Glutamatergic neuron (in vitro differentiated cells): Measurements from ENCODE around the gene ATP13A3. TPM values are rescaled to one million over a fixed set of nuclear protein-coding genes. Genes with fewer than 3 reads are reported as not detected.

Source experiments
- DNase-seq: peaks from one replicate; pipeline ENCODE4 v3.0.0; 2022
- H3K27ac Mint-ChIP-seq: one replicate; pipeline ENCODE4 v1.8.0; 2020; ENCODE audit warnings: mild to moderate bottlenecking, mixed read lengths, inconsistent platforms; ENCODE audit not compliant: unreplicated experiment
- H3K27me3 Mint-ChIP-seq: one replicate; pipeline ENCODE4 v1.8.0; 2020; ENCODE audit warnings: mild to moderate bottlenecking, moderate library complexity, mixed read lengths, inconsistent platforms; ENCODE audit not compliant: unreplicated experiment
- H3K36me3 Mint-ChIP-seq: one replicate; pipeline ENCODE4 v1.8.0; 2020; ENCODE audit warnings: mild to moderate bottlenecking, mixed read lengths, inconsistent platforms; ENCODE audit not compliant: unreplicated experiment
- H3K4me1 Mint-ChIP-seq: one replicate; pipeline ENCODE4 v1.8.0; 2020; ENCODE audit warnings: mild to moderate bottlenecking, low read depth, mixed read lengths, inconsistent platforms; ENCODE audit not compliant: unreplicated experiment
- H3K4me3 Mint-ChIP-seq: one replicate; pipeline ENCODE4 v1.8.0; 2020; ENCODE audit warnings: mild to moderate bottlenecking, mixed read lengths, inconsistent platforms; ENCODE audit not compliant: unreplicated experiment
- H3K9me3 Mint-ChIP-seq: one replicate; pipeline ENCODE4 v1.8.0; 2020; ENCODE audit warnings: mild to moderate bottlenecking, moderate library complexity, mixed read lengths, inconsistent platforms; ENCODE audit not compliant: unreplicated experiment
- total RNA-seq: library from RNA; stranded (reverse); fragmentation: NEBNext Ultra II Directional; extraction: Animal tissue kit (Norgen Biotek cat#: 25700); gene quantifications from one replicate; pipeline ENCODE4 v1.2.1, GENCODE V29; 2021; ENCODE audit not compliant: unreplicated experiment
- TF ChIP-seq, protein P1 (sequence below): fragments of 200-600 bp; sonication (generic); IDR thresholded peaks from one replicate; pipeline ENCODE4 v1.5.0; 2021; ENCODE audit not compliant: partially characterized antibody, unreplicated experiment

ATP13A3 gene
- total RNA-seq, 1 donor from 2014 or later = 41.6 TPM

DNA sequence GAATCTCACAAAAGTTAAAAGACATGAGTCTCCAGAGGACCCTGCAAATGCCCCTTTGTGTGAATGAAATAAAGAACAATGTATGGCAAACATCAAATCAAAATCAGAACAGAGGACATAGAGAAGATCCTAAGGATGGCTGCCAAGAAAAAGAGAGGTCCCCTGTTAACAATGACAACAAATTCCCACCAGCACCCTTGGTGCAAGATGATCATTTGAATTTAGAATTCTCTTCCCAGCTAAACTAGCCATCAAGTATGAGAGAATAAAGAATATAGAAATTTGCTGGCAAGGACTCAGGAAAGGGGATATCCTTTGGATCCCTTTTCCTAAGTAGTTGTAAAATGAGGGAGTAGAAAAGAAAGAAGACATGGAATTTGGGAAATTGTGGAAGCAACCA lies 96.0 kb downstream of the ATP13A3 start:
- peaks cover 4% of the 10 kb centered on the region for H3K4me1 Mint-ChIP-seq

DNA sequence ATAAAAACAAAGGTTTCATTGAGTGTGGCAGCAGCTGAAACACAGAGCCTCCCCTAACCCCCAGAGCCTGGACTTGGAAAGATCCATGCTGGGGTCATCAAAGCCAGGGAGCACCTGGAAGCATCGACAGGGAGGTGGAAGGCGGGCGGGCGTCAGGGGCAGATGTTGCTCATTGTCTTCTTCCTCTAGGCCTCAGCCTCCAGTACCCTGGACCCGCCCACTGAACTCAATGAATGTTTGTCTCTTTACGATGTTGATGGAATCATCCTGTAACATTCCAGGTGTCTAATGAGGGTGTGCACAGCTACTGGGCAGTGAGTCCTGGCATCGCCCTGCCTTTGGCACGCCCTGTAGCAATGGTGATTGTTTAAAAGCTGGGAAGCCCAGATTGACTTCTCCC lies 97.5 kb downstream of the ATP13A3 start:
- H3K9me3 Mint-ChIP-seq = peaks cover 6% of the 10 kb centered on the region
- peaks cover 14% of the 10 kb centered on the region for H3K36me3 Mint-ChIP-seq
- peaks cover 4% of the 10 kb centered on the region for H3K4me1 Mint-ChIP-seq
- H3K27ac Mint-ChIP-seq = no peak overlapping the region
- no peak for DNase-seq
- TF ChIP-seq, protein P1, sequence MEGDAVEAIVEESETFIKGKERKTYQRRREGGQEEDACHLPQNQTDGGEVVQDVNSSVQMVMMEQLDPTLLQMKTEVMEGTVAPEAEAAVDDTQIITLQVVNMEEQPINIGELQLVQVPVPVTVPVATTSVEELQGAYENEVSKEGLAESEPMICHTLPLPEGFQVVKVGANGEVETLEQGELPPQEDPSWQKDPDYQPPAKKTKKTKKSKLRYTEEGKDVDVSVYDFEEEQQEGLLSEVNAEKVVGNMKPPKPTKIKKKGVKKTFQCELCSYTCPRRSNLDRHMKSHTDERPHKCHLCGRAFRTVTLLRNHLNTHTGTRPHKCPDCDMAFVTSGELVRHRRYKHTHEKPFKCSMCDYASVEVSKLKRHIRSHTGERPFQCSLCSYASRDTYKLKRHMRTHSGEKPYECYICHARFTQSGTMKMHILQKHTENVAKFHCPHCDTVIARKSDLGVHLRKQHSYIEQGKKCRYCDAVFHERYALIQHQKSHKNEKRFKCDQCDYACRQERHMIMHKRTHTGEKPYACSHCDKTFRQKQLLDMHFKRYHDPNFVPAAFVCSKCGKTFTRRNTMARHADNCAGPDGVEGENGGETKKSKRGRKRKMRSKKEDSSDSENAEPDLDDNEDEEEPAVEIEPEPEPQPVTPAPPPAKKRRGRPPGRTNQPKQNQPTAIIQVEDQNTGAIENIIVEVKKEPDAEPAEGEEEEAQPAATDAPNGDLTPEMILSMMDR = no peak
- no peak overlapping the region for H3K4me3 Mint-ChIP-seq
- peaks cover 8% of the 10 kb centered on the region for H3K27me3 Mint-ChIP-seq

More for the DNA sequence above, 96.0 kb downstream of the ATP13A3 start:
- no peak for DNase-seq
- H3K27ac Mint-ChIP-seq = no peak overlapping the region
- H3K36me3 Mint-ChIP-seq = peaks cover 14% of the 10 kb centered on the region
- H3K4me3 Mint-ChIP-seq = no peak overlapping the region
- TF ChIP-seq, protein P1 = no peak
- H3K9me3 Mint-ChIP-seq = peaks cover 8% of the 10 kb centered on the region
- H3K27me3 Mint-ChIP-seq = peaks cover 8% of the 10 kb centered on the region

DNA sequence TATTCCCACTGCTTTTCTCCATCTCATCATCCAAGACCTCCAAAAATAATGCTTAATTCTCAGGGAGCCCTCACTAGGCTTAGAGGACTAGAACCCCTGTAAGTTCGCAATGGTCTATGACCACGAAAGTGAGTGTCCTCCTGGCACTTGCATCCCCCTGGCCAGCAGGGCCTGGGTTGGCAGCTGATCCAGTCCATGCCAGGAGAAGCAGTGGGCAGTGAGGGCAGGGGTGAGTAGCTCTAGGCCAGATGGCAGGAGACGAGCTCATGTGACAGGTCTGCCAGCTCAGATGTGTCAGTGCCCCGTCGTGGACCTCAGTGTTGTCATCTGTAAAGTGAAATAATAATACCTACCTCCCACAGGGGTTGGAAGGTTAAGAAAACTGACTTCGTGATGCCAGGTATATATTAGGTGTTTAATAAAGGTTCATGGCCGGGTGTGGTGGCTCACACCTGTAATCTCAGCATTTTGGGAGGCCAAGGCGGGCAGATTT lies 98.8 kb downstream of the ATP13A3 start:
- peaks cover 6% of the 10 kb centered on the region for H3K9me3 Mint-ChIP-seq
- H3K27me3 Mint-ChIP-seq = peaks cover 8% of the 10 kb centered on the region
- H3K4me3 Mint-ChIP-seq = no peak overlapping the region
- H3K4me1 Mint-ChIP-seq = peaks cover 4% of the 10 kb centered on the region
- DNase-seq = no peak
- no peak overlapping the region for H3K27ac Mint-ChIP-seq
- TF ChIP-seq, protein P1 = no peak
- H3K36me3 Mint-ChIP-seq = peaks cover 14% of the 10 kb centered on the region

DNA sequence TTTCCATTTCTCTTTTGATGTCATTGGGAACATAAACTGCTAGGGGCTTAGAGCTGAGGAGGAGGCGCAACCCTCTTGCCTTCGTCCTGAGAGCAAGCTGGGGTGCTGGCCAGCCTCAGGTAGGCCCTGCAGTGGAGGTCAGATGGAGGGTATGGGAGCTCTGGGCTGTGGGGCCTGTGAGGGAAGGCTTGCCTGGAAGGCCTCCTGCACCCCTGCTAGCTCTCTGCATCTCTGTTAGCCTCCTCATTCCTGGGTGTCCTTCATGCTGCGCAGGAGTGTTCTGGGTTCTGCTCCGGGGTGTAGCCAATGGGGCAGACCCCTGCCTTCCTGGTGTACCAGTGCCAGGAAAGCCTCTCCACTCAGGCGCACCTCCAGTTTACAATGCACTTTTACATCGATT lies 99.5 kb downstream of the ATP13A3 start:
- peaks cover 6% of the 10 kb centered on the region for H3K9me3 Mint-ChIP-seq
- H3K4me1 Mint-ChIP-seq = peaks cover 4% of the 10 kb centered on the region
- peaks cover 14% of the 10 kb centered on the region for H3K36me3 Mint-ChIP-seq
- no peak overlapping the region for H3K4me3 Mint-ChIP-seq
- DNase-seq = no peak
- no peak overlapping the region for H3K27ac Mint-ChIP-seq
- TF ChIP-seq, protein P1 = no peak
- peaks cover 8% of the 10 kb centered on the region for H3K27me3 Mint-ChIP-seq

DNA sequence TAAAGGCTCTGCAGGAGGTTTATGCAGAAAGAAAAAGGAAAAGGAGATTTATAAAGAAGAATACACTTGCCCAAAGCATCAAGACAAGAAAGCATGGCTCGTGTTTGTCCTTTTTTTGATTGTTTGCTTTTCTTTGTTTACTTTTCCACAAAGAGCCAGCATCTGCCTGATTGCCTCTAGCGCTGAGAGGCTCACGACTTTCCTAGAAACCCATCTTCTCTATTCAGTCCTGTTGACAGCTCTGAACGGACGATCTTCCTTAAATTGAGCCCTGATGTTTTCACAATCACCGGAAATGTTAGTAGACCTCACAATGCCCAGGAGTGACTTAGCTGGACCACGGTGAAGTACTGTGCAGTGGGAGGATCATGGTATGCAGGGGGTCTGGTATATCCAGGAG lies 100.2 kb downstream of the ATP13A3 start:
- TF ChIP-seq, protein P1 = no peak
- H3K4me1 Mint-ChIP-seq = peaks cover 4% of the 10 kb centered on the region
- peaks cover 8% of the 10 kb centered on the region for H3K27me3 Mint-ChIP-seq
- H3K27ac Mint-ChIP-seq = no peak overlapping the region
- H3K9me3 Mint-ChIP-seq = peaks cover 6% of the 10 kb centered on the region
- peaks cover 14% of the 10 kb centered on the region for H3K36me3 Mint-ChIP-seq
- DNase-seq = no peak
- no peak overlapping the region for H3K4me3 Mint-ChIP-seq
